Fibroblast of skin of abdomen (primary cell): Measurements from ENCODE around the gene UBE2QL1. TPM values are rescaled to one million over a fixed set of nuclear protein-coding genes. Genes with fewer than 3 reads are reported as not detected.

Experiments used
- DNase-seq: peaks from one replicate; pipeline ENCODE4 v3.0.0-alpha.2; 2013
- polyA plus RNA-seq, 2 experiments: library from polyadenylated mRNA; unstranded; fragments of 120-200 nt; gene quantifications; one replicate each; pipeline ENCODE4 v1.2.1, GENCODE V29; 2013; ENCODE audit not compliant: insufficient read length in 2 of 2

UBE2QL1 gene, protein sequence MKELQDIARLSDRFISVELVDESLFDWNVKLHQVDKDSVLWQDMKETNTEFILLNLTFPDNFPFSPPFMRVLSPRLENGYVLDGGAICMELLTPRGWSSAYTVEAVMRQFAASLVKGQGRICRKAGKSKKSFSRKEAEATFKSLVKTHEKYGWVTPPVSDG
- polyA plus RNA-seq (2013, experiment 1 of 2; ENCODE audit: insufficient read length): 1.3 TPM
- 1.3 TPM for polyA plus RNA-seq (2013, experiment 2 of 2; ENCODE audit: insufficient read length)

GRCh38 chr5:6448622-6449464 is at the start of gene UBE2QL1:
TSS of gene UBE2QL1 (plus strand) at chr5:6448859. CDS start at chr5:6448894, 35 bp downstream.
- peak; percentile 8 for DNase-seq

DNA sequence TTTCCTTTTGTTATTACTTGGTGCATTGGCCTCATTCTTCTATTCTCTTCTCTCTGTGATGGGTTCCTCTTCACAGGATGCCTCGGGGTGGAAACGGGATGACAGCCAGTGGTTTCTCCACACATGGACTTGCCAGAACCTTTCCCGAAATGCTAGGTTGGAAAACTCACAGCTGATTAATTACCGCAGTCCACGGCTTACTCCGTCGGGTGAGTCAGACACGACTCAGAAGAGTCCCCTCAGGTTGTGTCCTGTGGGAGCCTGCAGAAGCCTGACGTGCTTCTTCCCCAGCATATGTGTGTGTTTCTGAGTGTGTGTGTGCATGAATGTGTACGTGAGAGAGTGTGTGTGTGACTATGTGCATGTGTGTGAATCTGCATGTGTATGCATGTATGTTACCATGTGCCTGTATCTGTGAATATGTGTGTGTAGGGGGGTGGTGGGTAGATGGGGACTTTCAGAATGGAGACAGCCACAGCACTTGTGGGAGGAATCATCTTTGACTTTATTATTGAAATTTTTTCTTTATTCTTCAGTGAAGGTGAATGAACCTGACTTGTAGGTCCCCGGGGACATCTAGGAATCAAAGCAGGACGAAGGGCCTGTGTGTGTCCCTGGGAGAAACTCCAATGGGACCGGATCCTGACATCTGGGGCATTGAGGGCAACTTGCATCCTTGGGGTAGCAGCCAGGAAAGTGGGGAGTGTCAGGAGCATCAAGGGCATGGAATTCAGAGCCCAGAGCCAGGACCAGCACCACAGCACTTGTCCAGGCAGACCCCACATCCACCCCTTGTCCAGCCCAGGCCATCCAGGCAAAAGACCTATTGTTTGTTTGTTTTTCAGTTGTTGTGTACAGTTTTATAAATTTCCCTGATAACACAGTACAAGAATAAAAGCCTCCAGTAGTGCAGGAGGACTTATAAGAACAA is 48.4 kb upstream of the UBE2QL1 start:
- peak; percentile 92 for DNase-seq

GRCh38 chr5:6401410-6401809 is 47.2 kb upstream of the UBE2QL1 start:
- no peak for DNase-seq

DNA sequence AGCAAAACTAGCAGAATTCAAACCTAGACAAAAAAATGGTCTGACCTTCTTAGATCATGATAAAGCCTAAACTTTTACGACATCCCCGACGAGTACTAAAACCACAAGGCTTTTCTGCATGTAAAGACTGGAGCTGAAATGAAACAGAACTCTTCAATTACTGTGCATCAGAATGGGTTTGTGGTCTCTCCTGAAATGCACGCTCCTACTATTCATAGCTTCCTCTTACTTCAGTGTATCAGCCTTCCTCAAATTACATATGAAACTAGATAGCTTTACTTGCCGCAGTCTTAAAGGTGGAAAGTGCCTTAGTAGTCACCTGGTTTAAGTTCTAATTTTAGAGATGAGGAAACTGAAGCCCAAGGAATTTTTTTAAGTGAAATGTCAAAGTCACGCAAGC is 45.7 kb upstream of the UBE2QL1 start:
- DNase-seq: peak; percentile 86

DNA sequence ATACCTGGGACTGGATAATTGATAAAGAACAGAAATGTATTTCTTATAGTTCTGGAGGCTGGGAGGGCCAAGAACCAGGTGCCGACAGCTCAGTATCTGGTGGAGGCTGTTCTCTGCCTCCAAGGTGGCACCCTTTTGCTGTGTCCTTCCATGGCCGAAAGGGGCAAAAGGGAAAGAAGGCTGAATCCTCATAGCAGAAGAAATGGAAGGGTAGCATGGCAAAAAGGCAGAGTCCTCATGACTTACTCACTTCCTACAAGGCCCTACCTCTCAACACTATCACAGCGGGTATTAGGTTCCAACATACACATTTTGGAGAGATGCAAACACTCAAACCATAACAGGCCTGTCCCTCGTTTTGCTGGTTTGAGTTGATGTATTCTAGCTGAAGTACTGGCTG is 45.2 kb upstream of the UBE2QL1 start:
- DNase-seq: no peak

DNA sequence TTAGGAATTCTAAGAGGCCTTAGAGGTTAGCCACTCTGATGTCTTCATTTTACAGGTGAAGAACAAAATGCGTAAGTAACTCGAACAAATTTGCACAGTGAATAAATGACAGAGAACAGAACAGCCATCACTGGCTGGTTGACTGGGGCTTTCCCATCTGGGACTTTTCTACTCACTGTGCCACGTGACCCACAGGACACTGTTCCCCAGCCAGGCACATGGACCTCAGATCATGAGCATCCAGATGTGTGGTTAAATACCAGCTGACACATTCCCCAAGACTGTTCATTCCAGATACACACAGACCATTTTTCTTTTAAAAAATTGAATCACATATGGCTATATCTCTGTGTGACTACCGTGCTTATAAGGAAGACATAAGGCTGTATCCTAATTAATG is 44.5 kb upstream of the UBE2QL1 start:
- DNase-seq: peak; percentile 94

GRCh38 chr5:6405591-6405990 is 43.1 kb upstream of the UBE2QL1 start:
- no peak for DNase-seq

DNA sequence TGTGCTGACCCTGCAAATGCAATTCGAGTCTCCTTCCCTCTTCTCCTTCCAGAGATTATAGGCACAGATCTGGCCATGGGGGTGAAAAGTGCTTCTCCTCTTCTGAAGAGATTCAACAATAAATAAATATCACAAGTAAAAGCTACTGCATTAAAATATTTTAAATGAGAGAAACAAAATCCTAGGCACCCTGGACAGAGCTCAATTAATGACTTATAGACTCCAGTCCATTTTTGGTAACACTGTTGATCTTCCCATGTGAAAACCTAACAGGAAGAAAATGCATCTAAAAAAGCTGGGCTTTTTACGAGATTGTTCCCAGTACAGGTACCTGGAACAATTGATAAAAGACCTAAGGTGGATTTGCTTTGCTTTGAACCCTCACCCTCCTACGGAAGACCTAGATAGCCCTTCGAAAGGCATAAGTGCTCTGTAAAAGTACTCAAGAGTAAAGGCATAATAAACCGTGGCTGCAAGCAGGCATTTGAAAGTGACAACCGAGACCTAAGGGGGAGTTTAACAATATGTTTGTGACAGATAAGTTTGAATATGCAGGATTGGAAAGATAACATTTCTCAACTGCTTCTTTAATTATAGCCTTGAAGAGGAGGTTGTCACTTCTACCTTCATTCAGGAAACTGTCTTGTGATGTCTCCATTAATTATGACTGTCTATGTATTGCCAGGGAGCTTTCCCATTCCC is 41.0 kb upstream of the UBE2QL1 start:
- DNase-seq: no peak

- DNase-seq: no peak
These were observed 40.4 kb upstream of the UBE2QL1 start for GRCh38 chr5:6408260-6408596.

DNA sequence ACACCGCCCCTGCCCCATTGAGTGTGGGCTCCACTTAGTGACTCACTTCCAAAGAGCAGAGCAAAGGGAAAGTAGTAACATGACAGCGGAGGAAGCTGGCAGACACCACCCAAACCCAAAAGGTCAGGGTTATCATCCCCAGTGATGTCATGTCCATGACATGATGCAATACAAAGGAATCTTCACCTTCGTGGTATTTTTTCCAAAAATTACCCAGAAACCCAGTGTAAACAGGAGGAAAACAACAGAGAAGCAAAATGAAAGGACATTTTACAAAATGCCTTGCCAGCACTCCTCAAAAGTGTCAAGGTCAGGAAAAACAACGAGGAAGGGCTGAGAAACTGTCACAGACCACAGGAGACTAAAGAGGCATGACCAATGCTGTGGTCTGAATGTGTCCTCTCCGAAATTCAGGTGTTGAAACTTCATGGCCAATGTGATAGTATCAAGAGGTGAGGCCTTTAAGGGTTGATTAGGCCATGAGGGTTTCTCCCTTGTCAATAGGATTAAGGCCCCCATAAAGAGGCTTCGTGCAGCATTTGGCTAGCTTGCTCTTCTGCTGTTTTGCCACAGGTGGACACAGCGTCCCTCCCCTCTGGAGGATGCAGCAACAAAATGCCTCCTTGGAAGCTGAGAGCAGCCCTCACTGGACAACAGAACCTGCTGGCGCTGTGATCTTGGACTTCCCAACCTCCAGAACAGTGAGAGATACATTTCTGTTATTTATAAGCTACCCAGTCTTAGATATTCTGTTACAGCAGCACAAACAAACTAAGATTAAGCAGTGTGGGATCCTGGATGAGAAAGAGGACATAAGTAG is 39.8 kb upstream of the UBE2QL1 start:
- no peak for DNase-seq

- no peak for DNase-seq
These were observed 38.2 kb upstream of the UBE2QL1 start for GRCh38 chr5:6410421-6410820.

DNA sequence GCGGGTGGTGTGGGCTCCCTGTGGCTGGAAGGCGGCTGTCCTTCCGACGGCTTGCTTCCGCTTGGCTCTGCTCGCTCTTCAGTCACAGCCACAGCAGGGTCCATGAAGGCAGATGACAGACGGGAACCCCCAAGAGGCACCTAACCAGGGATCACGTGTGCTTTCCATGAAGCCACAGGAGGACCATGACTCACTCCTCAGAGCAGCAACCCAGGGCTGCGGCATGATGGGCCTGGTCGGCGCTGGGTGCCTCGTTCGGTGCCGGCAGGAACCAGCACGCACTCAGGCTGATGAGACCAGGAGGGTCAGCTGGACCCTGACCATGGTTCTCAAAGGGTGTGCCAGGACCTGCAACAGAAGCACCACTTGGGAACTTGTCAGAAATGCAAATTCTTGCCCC is 37.5 kb upstream of the UBE2QL1 start:
- DNase-seq: no peak

GRCh38 chr5:6412811-6413210 is 35.8 kb upstream of the UBE2QL1 start:
- DNase-seq: peak; percentile 37

DNA sequence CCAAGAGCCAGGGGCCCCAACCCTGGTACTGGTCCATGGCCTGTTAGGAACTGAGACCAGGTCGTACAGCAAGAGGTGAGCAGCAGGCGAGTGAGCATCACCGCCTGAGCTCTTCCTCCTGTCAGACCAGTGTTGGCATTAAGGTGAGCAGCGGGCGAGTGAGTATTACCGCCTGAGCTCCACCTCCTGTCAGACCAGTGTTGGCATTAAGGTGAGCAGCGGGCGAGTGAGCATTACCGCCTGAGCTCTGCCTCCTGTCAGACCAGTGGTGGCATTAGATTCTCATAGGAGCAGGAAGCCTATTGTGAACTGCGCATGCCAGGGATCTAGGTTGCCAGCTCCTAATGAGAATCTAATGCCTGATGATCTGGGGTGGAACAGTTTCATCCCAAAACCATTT is 31.0 kb upstream of the UBE2QL1 start:
- no peak for DNase-seq

- DNase-seq: no peak
These were observed 29.9 kb upstream of the UBE2QL1 start for GRCh38 chr5:6418679-6419276.

DNA sequence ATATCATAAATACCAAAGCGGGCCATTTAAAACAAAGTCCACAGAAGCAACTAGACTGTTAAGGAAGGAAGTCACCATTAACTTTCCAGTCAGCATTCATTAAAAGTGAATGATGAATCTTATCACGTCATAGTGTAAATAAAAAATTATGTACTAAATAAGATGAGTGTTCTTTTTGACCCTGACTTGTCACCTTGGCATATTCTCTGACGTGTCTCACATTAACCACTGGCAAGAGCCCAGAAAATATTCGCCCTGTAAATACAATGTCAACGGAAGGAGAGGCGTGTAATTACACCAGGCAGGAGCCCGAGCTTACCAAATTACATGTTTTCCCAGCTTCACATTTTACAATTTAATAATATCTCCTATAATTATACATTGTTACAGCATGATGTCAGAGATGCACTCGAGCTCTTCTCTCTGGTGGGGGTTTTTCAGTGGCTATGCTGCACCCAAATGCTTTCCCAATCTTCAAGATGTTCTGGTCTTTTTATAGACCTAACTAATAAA is 29.3 kb upstream of the UBE2QL1 start:
- DNase-seq: peak; percentile 44

- no peak for DNase-seq
These were observed 25.1 kb upstream of the UBE2QL1 start for GRCh38 chr5:6423327-6424109.

- no peak for DNase-seq
These were observed 24.5 kb upstream of the UBE2QL1 start for GRCh38 chr5:6424110-6424659.

DNA sequence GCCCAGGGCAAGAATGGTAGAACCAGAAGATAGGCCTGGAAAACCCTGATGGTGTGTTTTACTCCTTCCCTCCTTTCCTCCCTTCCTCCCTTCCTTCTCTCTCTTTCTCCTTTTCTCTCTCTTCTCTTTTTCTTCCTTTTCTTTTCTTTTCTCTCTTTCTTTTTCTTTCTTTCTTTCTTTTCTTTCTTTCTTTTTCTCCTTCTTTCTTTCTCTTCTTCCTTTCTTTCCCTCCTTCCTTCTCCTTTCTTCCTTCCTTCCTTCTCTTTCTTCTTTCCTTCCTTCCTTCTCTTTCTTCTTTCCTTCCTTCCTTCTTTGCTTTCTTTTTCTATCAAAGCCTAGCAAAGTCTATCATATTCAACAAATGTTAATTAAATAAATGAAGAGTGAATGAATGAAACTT is 24.0 kb upstream of the UBE2QL1 start:
- DNase-seq: no peak

- DNase-seq: peak; percentile 33
These were observed 21.0 kb upstream of the UBE2QL1 start for GRCh38 chr5:6427694-6428093.
